GM12801 (cell line): ENCODE measurements around the gene CDK18.

Experiments used
- TF ChIP-seq, protein P1 (sequence below): IDR thresholded peaks from one replicate; pipeline ENCODE4 v1.5.1; 2011; ENCODE audit warnings: control low read depth; ENCODE audit not compliant: insufficient read length; ENCODE audit errors: extremely low read depth

The CDK18 gene

DNA sequence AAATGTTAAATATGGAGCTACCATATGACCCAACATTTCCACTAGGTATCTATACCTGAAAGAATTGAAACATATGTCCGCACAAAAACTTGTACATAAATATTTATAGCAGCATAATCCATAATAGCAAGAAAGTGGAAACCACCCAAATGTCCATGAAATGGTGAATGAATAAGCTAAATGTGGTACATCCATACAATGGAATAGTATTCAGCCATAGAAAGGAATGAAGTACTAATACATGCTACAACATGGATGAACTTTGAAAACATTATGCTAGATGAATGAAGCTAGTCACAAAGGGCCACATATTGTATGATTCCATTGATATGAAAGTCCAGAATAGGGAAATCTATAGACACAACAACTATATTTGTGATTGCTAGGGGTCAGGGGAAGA, 28.6 kb upstream of the CDK18 start:
- TF ChIP-seq, protein P1, sequence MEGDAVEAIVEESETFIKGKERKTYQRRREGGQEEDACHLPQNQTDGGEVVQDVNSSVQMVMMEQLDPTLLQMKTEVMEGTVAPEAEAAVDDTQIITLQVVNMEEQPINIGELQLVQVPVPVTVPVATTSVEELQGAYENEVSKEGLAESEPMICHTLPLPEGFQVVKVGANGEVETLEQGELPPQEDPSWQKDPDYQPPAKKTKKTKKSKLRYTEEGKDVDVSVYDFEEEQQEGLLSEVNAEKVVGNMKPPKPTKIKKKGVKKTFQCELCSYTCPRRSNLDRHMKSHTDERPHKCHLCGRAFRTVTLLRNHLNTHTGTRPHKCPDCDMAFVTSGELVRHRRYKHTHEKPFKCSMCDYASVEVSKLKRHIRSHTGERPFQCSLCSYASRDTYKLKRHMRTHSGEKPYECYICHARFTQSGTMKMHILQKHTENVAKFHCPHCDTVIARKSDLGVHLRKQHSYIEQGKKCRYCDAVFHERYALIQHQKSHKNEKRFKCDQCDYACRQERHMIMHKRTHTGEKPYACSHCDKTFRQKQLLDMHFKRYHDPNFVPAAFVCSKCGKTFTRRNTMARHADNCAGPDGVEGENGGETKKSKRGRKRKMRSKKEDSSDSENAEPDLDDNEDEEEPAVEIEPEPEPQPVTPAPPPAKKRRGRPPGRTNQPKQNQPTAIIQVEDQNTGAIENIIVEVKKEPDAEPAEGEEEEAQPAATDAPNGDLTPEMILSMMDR: no peak

DNA sequence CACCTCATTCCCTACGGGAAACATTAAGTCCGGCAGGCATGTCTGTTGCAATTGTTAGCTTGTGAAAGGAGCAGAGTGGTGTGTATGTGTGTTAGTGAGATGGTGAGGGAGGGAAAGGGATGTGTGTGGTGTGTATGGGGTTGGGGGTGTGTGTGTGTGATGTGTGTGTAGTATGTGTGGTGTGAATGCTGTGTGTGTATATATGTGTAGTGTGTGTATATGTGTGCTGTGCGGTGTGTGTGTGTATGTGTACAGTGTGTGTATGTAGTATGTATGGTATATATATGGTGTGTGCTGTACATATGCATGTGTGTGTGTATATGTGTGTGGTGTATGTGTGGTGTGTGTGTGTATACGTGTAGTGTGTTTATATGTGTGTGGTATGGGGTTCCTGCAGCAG, 27.8 kb upstream of the CDK18 start:
- TF ChIP-seq, protein P1: no peak

DNA sequence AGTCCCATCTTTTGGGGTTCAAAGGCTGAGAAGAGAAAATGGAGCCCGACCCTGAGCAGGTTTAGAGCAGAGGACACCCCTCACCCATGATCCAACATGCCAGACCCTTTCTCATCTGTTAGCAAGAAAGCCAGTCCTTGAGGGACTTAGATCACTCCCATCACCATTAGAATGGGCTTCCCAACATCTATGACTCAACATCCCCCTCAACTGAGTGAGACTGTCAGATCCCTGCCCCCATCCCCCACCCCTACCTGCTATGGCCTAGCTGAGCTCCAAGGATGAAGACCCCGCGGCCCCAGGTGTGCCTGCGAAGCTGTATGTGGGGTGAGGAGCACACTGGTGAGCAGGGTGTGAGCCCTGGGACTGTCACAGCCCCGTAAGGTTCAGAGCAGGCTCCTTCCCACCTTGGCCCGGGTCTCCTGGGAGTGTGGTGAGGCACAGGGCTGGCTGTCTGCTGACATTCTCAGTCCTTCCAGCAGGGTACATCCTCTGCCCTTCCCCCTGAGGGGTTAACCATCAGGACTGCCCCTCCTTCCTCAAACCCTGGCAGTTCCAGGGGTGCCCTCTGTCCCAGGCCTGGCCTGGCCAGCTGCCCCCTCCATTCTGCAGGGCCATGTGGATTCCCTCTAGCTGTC, 27.2 kb upstream of the CDK18 start:
- TF ChIP-seq, protein P1: no peak

DNA sequence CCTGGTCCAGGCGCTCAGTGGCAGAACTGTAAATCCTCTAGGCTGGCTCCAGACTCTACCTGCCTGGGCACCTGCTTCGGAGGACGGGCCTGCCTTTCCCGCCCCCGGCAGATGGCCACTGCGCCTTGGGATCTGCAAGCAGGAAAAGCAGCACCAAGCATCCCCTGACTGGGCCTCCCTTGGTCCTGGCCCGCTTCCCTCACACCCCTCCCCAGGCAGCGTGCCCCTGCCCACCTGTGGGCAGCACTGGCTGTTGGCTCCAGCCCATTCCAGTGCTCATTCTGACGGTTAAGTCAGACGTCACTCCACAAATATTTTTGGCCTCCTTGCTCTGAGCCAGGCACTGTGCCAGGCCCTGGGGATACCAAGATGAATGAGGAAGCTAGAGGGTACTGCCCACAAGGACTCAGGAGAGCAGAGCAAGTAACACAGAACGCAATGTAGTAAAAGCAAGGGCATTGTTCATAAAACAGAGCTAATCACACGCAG, 26.7 kb upstream of the CDK18 start:
- TF ChIP-seq, protein P1: no peak

DNA sequence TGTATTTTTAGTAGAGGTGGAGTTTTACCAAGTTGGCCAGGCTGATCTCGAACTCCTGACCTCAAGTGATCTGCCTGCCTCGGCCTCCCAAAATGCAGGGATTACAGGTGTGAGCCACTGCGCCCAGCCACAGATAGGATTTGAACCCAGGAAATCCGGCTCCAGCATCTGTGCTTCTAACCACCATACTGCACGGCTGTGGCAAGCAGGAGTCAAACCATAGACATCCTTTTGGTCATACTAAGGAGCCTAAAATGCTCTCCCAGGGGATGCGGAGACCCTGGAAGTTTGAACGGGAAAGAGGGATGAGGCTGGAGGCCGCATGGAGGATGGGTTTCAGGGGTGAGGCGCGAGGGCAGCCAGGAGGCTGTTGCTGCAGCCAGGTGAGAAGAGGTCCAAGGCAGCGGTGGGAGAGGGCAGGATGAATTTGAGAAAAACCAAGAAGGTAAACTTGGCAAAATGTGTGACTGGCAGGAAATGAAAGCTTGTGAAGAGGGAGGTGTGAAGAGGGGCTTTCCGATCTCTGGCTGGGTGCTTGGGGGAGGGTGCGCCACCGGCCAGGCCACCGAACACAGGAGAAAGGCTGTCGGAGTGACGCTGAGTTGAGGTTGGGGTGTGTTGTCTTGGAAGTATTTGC, 24.0 kb upstream of the CDK18 start:
- TF ChIP-seq, protein P1: no peak

DNA sequence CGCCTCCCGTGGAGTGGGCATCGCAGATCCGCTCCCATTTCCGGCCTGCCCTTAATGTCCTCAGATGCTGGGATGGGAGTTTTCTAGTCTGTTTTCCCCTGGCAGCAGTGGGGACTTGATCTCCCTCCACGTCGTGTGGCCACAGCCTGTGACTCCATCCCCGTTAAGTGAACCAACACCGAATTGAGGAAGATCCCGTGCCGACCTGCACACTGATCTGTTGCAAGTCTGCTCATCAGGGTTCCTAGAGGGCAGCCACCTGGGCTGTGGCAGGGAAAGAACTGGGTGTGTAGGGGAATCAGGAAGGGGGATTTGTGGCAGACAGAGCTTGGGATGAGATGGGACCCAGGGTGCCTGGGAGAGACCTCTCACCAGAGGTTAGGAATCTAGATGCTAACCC, 23.3 kb upstream of the CDK18 start:
- TF ChIP-seq, protein P1: no peak

GRCh38 chr1:205481629-205482151, 22.8 kb upstream of the CDK18 start:
- TF ChIP-seq, protein P1: no peak
